IPS-18a (cell line): ENCODE measurements around the gene KLF14.
A peak's percentile ranks its signal among the peaks of the same experiment; 100 is the strongest.
"Not testable (repeated sequence)": the region's sequence is repeated elsewhere in the genome, so short reads cannot be mapped to it uniquely, and the experiment has no call there.

Experiments used
- H3K27ac ChIP-seq: one replicate; pipeline ENCODE4 v1.5.1; 2013; ENCODE audit warnings: low read length
- H3K27me3 ChIP-seq: one replicate; pipeline ENCODE4 v1.6.1; 2013; ENCODE audit warnings: mild to moderate bottlenecking, low read length; ENCODE audit not compliant: control insufficient read depth, insufficient read depth
- H3K36me3 ChIP-seq: one replicate; pipeline ENCODE4 v1.6.1; 2013; ENCODE audit warnings: low read depth, low read length; ENCODE audit not compliant: control insufficient read depth
- H3K4me1 ChIP-seq: one replicate; pipeline ENCODE4 v1.6.1; 2013; ENCODE audit warnings: low read depth, low read length; ENCODE audit not compliant: control insufficient read depth
- H3K4me3 ChIP-seq: one replicate; pipeline ENCODE4 v1.5.1; 2013; ENCODE audit warnings: low read length
- H3K9ac ChIP-seq: one replicate; pipeline ENCODE4 v1.6.1; 2013; ENCODE audit warnings: mild to moderate bottlenecking, low read length, moderate library complexity
- H3K9me3 ChIP-seq: one replicate; pipeline ENCODE4 v1.6.1; 2013; ENCODE audit warnings: low read depth, low read length; ENCODE audit not compliant: control insufficient read depth

The KLF14 gene

GRCh38 chr7:130733931-130734814 is at the start of gene KLF14:
TSS of gene KLF14 (minus strand) at chr7:130734207. CDS start at chr7:130734033, 174 bp downstream.
- Histone ChIP-seq H3K27ac (no peak within 1 kb of the TSS), H3K4me3 (peak within 1 kb of the TSS; percentile 49), H3K27me3 (peaks cover 84% of the 10 kb centered on the region), H3K9me3 (peaks cover 4% of the 10 kb centered on the region), H3K4me1 (peaks cover 6% of the 10 kb centered on the region), H3K9ac (no peak within 1 kb of the TSS), H3K36me3 (no peaks in the 10 kb centered on the region)

DNA sequence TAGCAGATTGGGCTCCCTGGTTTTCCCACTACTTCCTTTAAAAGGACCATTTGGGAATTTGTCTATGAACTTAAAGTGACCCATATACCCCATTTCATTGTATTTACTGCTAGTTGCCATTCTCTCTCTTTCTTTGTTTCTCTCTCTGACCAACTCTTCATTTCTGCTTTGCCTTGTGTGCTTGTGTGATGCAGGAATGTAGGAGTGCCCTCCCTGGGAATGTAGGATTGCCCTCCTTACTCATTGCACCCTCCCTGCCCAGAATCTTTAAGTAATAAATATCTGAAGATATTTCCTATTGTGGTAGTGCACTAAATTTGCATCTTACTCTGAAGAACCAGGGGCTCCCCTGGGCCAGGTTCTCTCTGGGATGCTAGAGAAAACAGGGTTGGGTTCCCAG is 47.3 kb upstream of the KLF14 start:
- Histone ChIP-seq H3K36me3 (no peaks in the 10 kb centered on the region), H3K4me3 (no peak overlapping the region), H3K9me3 (no peaks in the 10 kb centered on the region), H3K4me1 (no peaks in the 10 kb centered on the region), H3K27ac (no peak overlapping the region), H3K9ac (no peak overlapping the region), H3K27me3 (no peaks in the 10 kb centered on the region)

- H3K9ac ChIP-seq = no peak overlapping the region
- no peaks in the 10 kb centered on the region for H3K4me1 ChIP-seq
- H3K27me3 ChIP-seq = no peaks in the 10 kb centered on the region
- no peaks in the 10 kb centered on the region for H3K36me3 ChIP-seq
- H3K4me3 ChIP-seq = no peak overlapping the region
- no peak overlapping the region for H3K27ac ChIP-seq
- H3K9me3 ChIP-seq = peaks cover 4% of the 10 kb centered on the region
Measured at GRCh38 chr7:130777426-130777825, 43.4 kb upstream of the KLF14 start.

GRCh38 chr7:130772456-130772855 is 38.4 kb upstream of the KLF14 start:
- not testable (repeated sequence) for H3K4me3 ChIP-seq, H3K27me3 ChIP-seq, H3K4me1 ChIP-seq, H3K27ac ChIP-seq, H3K36me3 ChIP-seq, H3K9ac ChIP-seq
- peaks cover 22% of the 10 kb centered on the region for H3K9me3 ChIP-seq

DNA sequence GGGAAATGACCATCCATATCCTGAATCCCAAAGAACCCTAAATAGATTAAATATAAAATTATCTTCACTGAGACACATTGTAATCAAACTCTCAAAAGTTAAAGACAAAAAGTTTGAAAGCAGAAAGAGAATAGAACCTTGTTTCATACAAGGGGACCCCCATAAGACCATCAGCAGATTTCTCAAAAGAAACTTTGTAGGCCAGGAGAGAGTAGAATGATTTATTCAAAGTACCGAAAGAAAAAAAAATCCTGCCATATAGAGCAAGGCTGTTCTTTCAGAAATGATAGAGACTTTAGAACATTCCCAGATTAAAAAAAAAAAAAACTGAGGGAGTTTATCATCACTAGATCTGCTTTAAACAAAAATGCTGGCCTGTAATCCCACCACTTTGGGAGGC is 34.8 kb upstream of the KLF14 start:
- Histone ChIP-seq H3K36me3 (no peaks in the 10 kb centered on the region), H3K4me1 (no peaks in the 10 kb centered on the region), H3K9me3 (peaks cover 22% of the 10 kb centered on the region), H3K27ac (no peak overlapping the region), H3K4me3 (no peak overlapping the region), H3K27me3 (no peaks in the 10 kb centered on the region), H3K9ac (no peak overlapping the region)

DNA sequence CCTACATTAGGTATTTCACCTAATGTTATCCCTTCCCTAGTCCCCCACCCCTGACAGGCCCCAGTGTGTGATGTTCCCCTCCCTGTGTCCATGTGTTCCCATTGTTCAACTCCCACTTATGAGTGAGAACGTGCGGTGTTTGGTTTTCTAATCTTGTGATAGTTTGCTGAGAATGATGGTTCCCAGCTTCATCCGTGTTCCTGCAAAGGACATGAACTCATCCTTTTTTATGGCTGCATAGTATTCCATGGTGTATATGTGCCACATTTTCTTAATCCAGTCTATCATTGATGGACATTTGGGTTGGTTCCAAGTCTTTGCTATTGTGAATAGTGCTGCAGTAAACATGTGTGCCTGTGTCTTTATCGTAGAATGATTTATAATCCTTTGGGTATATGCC is 30.6 kb upstream of the KLF14 start:
- H3K9ac ChIP-seq, H3K4me3 ChIP-seq, H3K9me3 ChIP-seq, H3K4me1 ChIP-seq, H3K27me3 ChIP-seq, H3K27ac ChIP-seq, H3K36me3 ChIP-seq: not testable (repeated sequence)

DNA sequence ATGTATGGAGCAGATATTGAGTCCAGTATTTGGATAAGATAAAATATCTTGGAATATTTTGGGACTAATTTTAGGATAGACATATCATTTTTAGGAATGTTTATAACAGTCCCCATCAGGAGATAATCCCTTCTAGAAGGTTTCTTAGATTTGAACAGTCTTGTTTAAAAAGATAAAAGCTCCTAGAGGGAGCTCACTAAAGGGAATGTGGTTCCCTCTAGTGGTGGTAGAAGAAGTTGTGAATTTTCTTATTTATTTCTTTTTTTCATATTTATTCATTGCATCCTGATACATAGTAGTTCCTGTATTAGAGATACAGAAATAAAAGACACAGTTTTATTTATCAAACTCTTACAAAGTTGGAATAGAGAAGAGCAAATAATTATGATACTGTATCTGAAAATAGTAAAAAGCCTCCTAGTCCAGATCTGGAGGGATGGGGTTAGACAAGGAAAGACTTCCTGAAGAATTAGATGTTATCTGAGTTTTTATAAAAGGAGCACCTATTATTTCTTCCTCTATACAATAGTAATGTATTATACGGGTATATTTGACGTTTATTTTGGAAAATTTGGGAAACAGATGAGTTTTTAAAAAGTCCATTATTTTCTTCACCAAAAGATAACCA is 24.5 kb upstream of the KLF14 start:
- Histone ChIP-seq H3K4me1 (no peaks in the 10 kb centered on the region), H3K9ac (no peak overlapping the region), H3K4me3 (no peak overlapping the region), H3K27ac (no peak overlapping the region), H3K27me3 (no peaks in the 10 kb centered on the region), H3K9me3 (no peaks in the 10 kb centered on the region), H3K36me3 (no peaks in the 10 kb centered on the region)

DNA sequence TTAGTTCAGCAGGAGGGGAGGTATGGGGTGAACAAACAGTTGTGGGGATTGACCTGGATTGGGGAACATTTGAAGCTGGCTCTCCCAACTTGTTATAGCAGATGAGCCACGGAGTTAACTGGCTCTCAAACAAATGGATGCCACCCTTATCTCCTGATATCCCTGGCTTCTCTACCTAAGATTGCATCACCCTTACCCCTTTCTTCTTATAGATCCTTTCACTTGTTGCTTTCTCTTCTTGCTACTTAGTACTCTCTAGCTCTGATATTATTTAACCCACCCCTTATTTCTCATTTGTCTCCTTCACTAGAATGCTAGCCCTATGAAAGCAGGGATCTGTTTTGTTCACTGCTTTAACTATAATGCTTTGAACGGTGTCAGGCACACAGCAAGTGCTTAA is 22.3 kb upstream of the KLF14 start:
- H3K27me3 ChIP-seq = no peaks in the 10 kb centered on the region
- no peaks in the 10 kb centered on the region for H3K36me3 ChIP-seq
- no peaks in the 10 kb centered on the region for H3K4me1 ChIP-seq
- H3K27ac ChIP-seq = no peak overlapping the region
- no peak overlapping the region for H3K9ac ChIP-seq
- H3K9me3 ChIP-seq = no peaks in the 10 kb centered on the region
- no peak overlapping the region for H3K4me3 ChIP-seq

DNA sequence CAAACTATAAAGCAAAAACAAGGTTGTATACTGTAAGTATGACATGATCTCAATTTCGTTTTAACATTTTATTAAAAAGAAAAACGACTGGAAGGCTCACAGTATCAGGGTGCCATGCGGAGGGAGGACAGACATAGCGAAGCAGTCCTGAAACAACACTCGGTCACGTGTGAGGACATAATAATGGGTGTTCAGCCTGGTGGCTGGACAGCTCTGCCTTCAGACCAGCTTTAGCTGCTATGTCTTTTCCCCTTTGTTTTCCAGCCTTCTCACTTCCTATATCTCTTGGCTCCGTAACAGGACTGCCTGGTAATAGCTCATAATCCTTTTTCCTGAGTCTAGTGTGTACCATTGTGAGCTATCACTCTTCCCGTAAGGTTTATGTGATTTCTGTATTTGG is 18.4 kb upstream of the KLF14 start:
- H3K9me3 ChIP-seq = no peaks in the 10 kb centered on the region
- H3K4me3 ChIP-seq = no peak overlapping the region
- H3K4me1 ChIP-seq = no peaks in the 10 kb centered on the region
- H3K9ac ChIP-seq = no peak overlapping the region
- H3K27me3 ChIP-seq = no peaks in the 10 kb centered on the region
- H3K36me3 ChIP-seq = no peaks in the 10 kb centered on the region
- no peak overlapping the region for H3K27ac ChIP-seq

GRCh38 chr7:130750755-130751154 is 16.7 kb upstream of the KLF14 start:
- no peak overlapping the region for H3K27ac ChIP-seq
- no peak overlapping the region for H3K9ac ChIP-seq
- no peaks in the 10 kb centered on the region for H3K4me1 ChIP-seq
- no peaks in the 10 kb centered on the region for H3K9me3 ChIP-seq
- H3K36me3 ChIP-seq = no peaks in the 10 kb centered on the region
- H3K27me3 ChIP-seq = no peaks in the 10 kb centered on the region
- H3K4me3 ChIP-seq = no peak overlapping the region

- Histone ChIP-seq H3K4me3 (no peak overlapping the region), H3K27me3 (no peaks in the 10 kb centered on the region)
Measured at GRCh38 chr7:130748531-130749389, 14.8 kb upstream of the KLF14 start.

More at GRCh38 chr7:130748531-130749389, 14.8 kb upstream of the KLF14 start:
- Histone ChIP-seq H3K36me3 (no peaks in the 10 kb centered on the region), H3K9ac (no peak overlapping the region), H3K9me3 (no peaks in the 10 kb centered on the region), H3K4me1 (no peaks in the 10 kb centered on the region), H3K27ac (no peak overlapping the region)
